GM18870 (cell line): ENCODE data around the gene KLK13.

Experiments
- ATAC-seq: cut with Tn5 transposase; IDR thresholded peaks from one replicate; pipeline ENCODE4 v1.9.1; 2021; ENCODE audit warnings: moderate library complexity; ENCODE audit not compliant: unreplicated experiment

KLK13 gene

GRCh38 chr19:51064534-51065220, at the start of gene KLK13:
Gene KLK13, minus strand, starts transcription at chr19:51065092. Its CDS starts 25 bp downstream, at chr19:51065067.
- ATAC-seq = no peak

GRCh38 chr19:51114087-51114729, 49.3 kb upstream of the KLK13 start:
- no peak for ATAC-seq

GRCh38 chr19:51111606-51112005, 46.7 kb upstream of the KLK13 start:
- no peak for ATAC-seq

- ATAC-seq = no peak
Measured at GRCh38 chr19:51110666-51110971, 45.7 kb upstream of the KLK13 start.

GRCh38 chr19:51108805-51109146, 43.9 kb upstream of the KLK13 start:
- ATAC-seq = peak; percentile 36

- peak; percentile 93 for ATAC-seq
Measured at GRCh38 chr19:51108066-51108804, 43.3 kb upstream of the KLK13 start, which contains the start of gene CTU1. Gene CTU1, minus strand, starts transcription at chr19:51108409. Its CDS starts 3,840 bp downstream, at chr19:51104569.

- ATAC-seq = no peak
Measured at GRCh38 chr19:51107406-51108065, 42.6 kb upstream of the KLK13 start.

GRCh38 chr19:51103926-51104341, 39.0 kb upstream of the KLK13 start:
- no peak for ATAC-seq

GRCh38 chr19:51102991-51103390, 38.1 kb upstream of the KLK13 start:
- no peak for ATAC-seq

GRCh38 chr19:51101171-51101865, 36.4 kb upstream of the KLK13 start:
- no peak for ATAC-seq

GRCh38 chr19:51100601-51101000, 35.7 kb upstream of the KLK13 start:
- ATAC-seq = no peak

- ATAC-seq = no peak
Measured at GRCh38 chr19:51099047-51099382, 34.1 kb upstream of the KLK13 start.

- ATAC-seq = no peak
Measured at GRCh38 chr19:51098365-51099046, 33.6 kb upstream of the KLK13 start.

- no peak for ATAC-seq
Measured at GRCh38 chr19:51097796-51098195, 32.9 kb upstream of the KLK13 start.

GRCh38 chr19:51097166-51097738, 32.4 kb upstream of the KLK13 start:
- no peak for ATAC-seq

GRCh38 chr19:51096473-51097165, 31.7 kb upstream of the KLK13 start:
- ATAC-seq = no peak

GRCh38 chr19:51094696-51095279, 29.9 kb upstream of the KLK13 start:
- no peak for ATAC-seq

GRCh38 chr19:51093510-51094345, 28.8 kb upstream of the KLK13 start:
- ATAC-seq = no peak
